H1 (cell line): Measurements from ENCODE around the gene LTBP1. TPM values are rescaled to one million over a fixed set of nuclear protein-coding genes. Genes with fewer than 3 reads are reported as not detected.

Source experiments
- CTCF ChIA-PET: fragments of 300-600 bp; sonication (Branson Sonifier 250); formaldehyde crosslinking; loops from one replicate; lab custom pipeline; 2021; ENCODE audit not compliant: partially characterized antibody; lab: Charles Lee
- POLR2A ChIA-PET: fragments of 300-600 bp; sonication (Branson Sonifier 250); formaldehyde crosslinking; loops from one replicate; lab custom pipeline; 2021; ENCODE audit warnings: inconsistent platforms; ENCODE audit not compliant: partially characterized antibody; lab: Charles Lee
- DNase-seq, 2 experiments: peaks; one replicate each; pipeline versions ENCODE4 v3.0.0 to v3.0.0-alpha.2; 2010 to 2022; ENCODE audit warnings: low spot score in 2 of 2, low read depth in 1 of 2, mixed read lengths in 1 of 2
- FAIRE-seq: peaks from 2 replicates; lab custom pipeline; 2011; peaks lifted over from hg19 to GRCh38; lab: Jason Lieb, UNC
- H2AFZ ChIP-seq: 2 replicates; pipeline ENCODE4 v1.8.1; 2012; ENCODE audit warnings: low read length, inconsistent platforms
- H2AK5ac ChIP-seq: 2 replicates; pipeline ENCODE4 v1.6.1; 2013; ENCODE audit warnings: low read depth, low read length
- H2BK120ac ChIP-seq: replicated peaks from 2 replicates; pipeline ENCODE3; 2013; ENCODE audit warnings: low read depth, low read length, inconsistent platforms
- H2BK12ac ChIP-seq: 2 replicates; pipeline ENCODE4 v1.6.1; 2013; ENCODE audit warnings: low read depth, low read length
- H2BK15ac ChIP-seq: 2 replicates; pipeline ENCODE4 v1.6.1; 2013; ENCODE audit warnings: low read length
- H2BK20ac ChIP-seq: 2 replicates; pipeline ENCODE4 v1.6.1; 2013; ENCODE audit warnings: low read length
- H2BK5ac ChIP-seq: 2 replicates; pipeline ENCODE4 v1.6.1; 2013; ENCODE audit warnings: low read depth, low read length
- H3K14ac ChIP-seq: 2 replicates; pipeline ENCODE4 v1.6.1; 2013; ENCODE audit warnings: inconsistent platforms; ENCODE audit not compliant: insufficient read length
- H3K18ac ChIP-seq: 2 replicates; pipeline ENCODE4 v1.6.1; 2013; ENCODE audit warnings: low read length; ENCODE audit errors: extremely low read depth
- H3K23ac ChIP-seq: 2 replicates; pipeline ENCODE4 v1.6.1; 2013; ENCODE audit warnings: inconsistent platforms; ENCODE audit not compliant: insufficient read length
- H3K23me2 ChIP-seq: 2 replicates; pipeline ENCODE4 v1.6.1; 2013; ENCODE audit warnings: low read depth, low read length
- H3K27ac ChIP-seq: 2 replicates; pipeline ENCODE4 v1.6.1; 2011; ENCODE audit warnings: low read depth, low read length, inconsistent platforms
- H3K27me3 ChIP-seq, 4 experiments: replicated peaks in 1 of 4; 1 replicate in 1 of 4; 2 replicates in 3 of 4; pipeline versions ENCODE4 v1.6.1 to v1.8.1; 2011 to 2013; ENCODE audit warnings: low read length in 3 of 4, mild to moderate bottlenecking in 3 of 4, inconsistent platforms in 2 of 4, mixed read lengths in 2 of 4, moderate library complexity in 1 of 4; ENCODE audit not compliant: control insufficient read depth in 3 of 4, insufficient read depth in 3 of 4; ENCODE audit errors: extremely low read depth in 1 of 4
- H3K36me3 ChIP-seq, 4 experiments: 2 replicates each; pipeline versions ENCODE4 v1.6.1 to v1.8.1; 2011 to 2013; ENCODE audit warnings: mild to moderate bottlenecking in 4 of 4, low read length in 3 of 4, moderate library complexity in 2 of 4, control low read depth in 1 of 4, inconsistent platforms in 1 of 4; ENCODE audit not compliant: insufficient read depth in 4 of 4, control insufficient read depth in 2 of 4
- H3K4ac ChIP-seq: replicated peaks from 2 replicates; pipeline ENCODE3; 2013; ENCODE audit warnings: low read length, low read depth, mixed read lengths, inconsistent platforms; ENCODE audit not compliant: insufficient read length
- H3K4me1 ChIP-seq, 4 experiments: replicated peaks in 1 of 4; 1 replicate in 1 of 4; 2 replicates in 3 of 4; pipeline versions ENCODE4 v1.6.1 to v1.8.1; 2011 to 2013; ENCODE audit warnings: low read length in 3 of 4, inconsistent platforms in 2 of 4, mixed read lengths in 1 of 4; ENCODE audit not compliant: insufficient read depth in 4 of 4, control insufficient read depth in 3 of 4
- H3K4me2 ChIP-seq, 2 experiments: 2 replicates each; pipeline versions ENCODE4 v1.6.1 to v1.8.1; 2011 to 2013; ENCODE audit warnings: low read depth in 2 of 2, low read length in 2 of 2, control low read depth in 1 of 2, inconsistent platforms in 1 of 2, mild to moderate bottlenecking in 1 of 2; ENCODE audit not compliant: insufficient read depth in 1 of 2
- H3K4me3 ChIP-seq, 4 experiments: fragments of 200-600, 300-600 bp in 1 of 4; sonication (generic), shearing (Covaris generic), sonication (Bioruptor Twin) in 1 of 4; 2 replicates each; pipeline versions ENCODE4 v1.5.1 to v1.8.1; 2011 to 2016; ENCODE audit warnings: low read length in 4 of 4, low read depth in 3 of 4, control low read depth in 2 of 4, inconsistent platforms in 2 of 4, mild to moderate bottlenecking in 2 of 4, mixed read lengths in 1 of 4, moderate library complexity in 1 of 4; ENCODE audit not compliant: insufficient read depth in 2 of 4; ENCODE audit errors: extremely low read depth in 1 of 4
- H3K56ac ChIP-seq: replicated peaks from 2 replicates; pipeline ENCODE3; 2013; ENCODE audit warnings: low read depth, mild to moderate bottlenecking, mixed read lengths, low read length, inconsistent platforms; ENCODE audit not compliant: insufficient read length
- H3K79me1 ChIP-seq: 2 replicates; pipeline ENCODE4 v1.6.1; 2013; ENCODE audit warnings: low read depth, low read length, control low read depth
- H3K79me2 ChIP-seq, 2 experiments: 2 replicates each; pipeline versions ENCODE4 v1.6.1 to v1.8.1; 2012 to 2013; ENCODE audit warnings: low read length in 2 of 2, mild to moderate bottlenecking in 2 of 2, inconsistent platforms in 1 of 2; ENCODE audit not compliant: insufficient read depth in 2 of 2, control insufficient read depth in 1 of 2
- H3K9ac ChIP-seq, 4 experiments: replicated peaks in 1 of 4; 1 replicate in 1 of 4; 2 replicates in 3 of 4; pipeline versions ENCODE4 v1.6.1 to v1.8.1; 2011 to 2013; ENCODE audit warnings: low read depth in 3 of 4, low read length in 3 of 4, control low read depth in 2 of 4, mild to moderate bottlenecking in 2 of 4, moderate library complexity in 2 of 4, inconsistent platforms in 1 of 4; ENCODE audit errors: extremely low read depth in 1 of 4
- H3K9me3 ChIP-seq, 2 experiments: 2 replicates each; pipeline versions ENCODE4 v1.6.1 to v1.8.1; 2012 to 2013; ENCODE audit warnings: mild to moderate bottlenecking in 2 of 2, moderate library complexity in 2 of 2, control low read depth in 1 of 2, inconsistent platforms in 1 of 2, low read depth in 1 of 2, low read length in 1 of 2, mixed read lengths in 1 of 2; ENCODE audit not compliant: insufficient read depth in 2 of 2
- H4K20me1 ChIP-seq, 2 experiments: replicated peaks in 1 of 2; 2 replicates each; pipeline versions ENCODE3 to v1.8.1; 2011 to 2013; ENCODE audit warnings: inconsistent platforms in 2 of 2, low read length in 2 of 2, mild to moderate bottlenecking in 1 of 2; ENCODE audit not compliant: insufficient read depth in 2 of 2, control insufficient read depth in 1 of 2
- H4K5ac ChIP-seq: 2 replicates; pipeline ENCODE4 v1.6.1; 2013; ENCODE audit warnings: low read length, low read depth, mixed read lengths, inconsistent platforms; ENCODE audit not compliant: insufficient read length
- H4K8ac ChIP-seq: 2 replicates; pipeline ENCODE4 v1.8.0; 2013; ENCODE audit warnings: mild to moderate bottlenecking, moderate library complexity, low read length, inconsistent platforms; ENCODE audit not compliant: insufficient read depth; ENCODE audit errors: extremely low read depth
- H4K91ac ChIP-seq: replicated peaks from 2 replicates; pipeline ENCODE3; 2013; ENCODE audit warnings: low read length, mixed read lengths, inconsistent platforms; ENCODE audit not compliant: insufficient read length
- E2F6 ChIP-seq: IDR thresholded peaks from 2 replicates; pipeline ENCODE4 v1.6.1; 2012; ENCODE audit warnings: inconsistent platforms
- EP300 ChIP-seq, 2 experiments: IDR thresholded peaks; 1 replicate in 1 of 2; 2 replicates in 1 of 2; pipeline ENCODE4 v1.6.1; 2011 to 2012; ENCODE audit warnings: low read depth in 2 of 2, low read length in 2 of 2, mild to moderate bottlenecking in 2 of 2, borderline replicate concordance in 1 of 2, inconsistent platforms in 1 of 2, moderate library complexity in 1 of 2
- HDAC6 ChIP-seq: IDR thresholded peaks from one replicate; pipeline ENCODE4 v1.7.1; 2012; ENCODE audit warnings: low read depth, mild to moderate bottlenecking, inconsistent platforms, low read length, moderate library complexity
- RXRA ChIP-seq: IDR thresholded peaks from 2 replicates; pipeline ENCODE4 v1.6.1; 2011; ENCODE audit warnings: low read depth, mild to moderate bottlenecking, low read length, moderate library complexity; ENCODE audit not compliant: insufficient read depth
- SAP30 ChIP-seq: fragments of 300-600 bp; sonication (generic); IDR thresholded peaks from 2 replicates; pipeline ENCODE4 v1.7.1; 2012; ENCODE audit warnings: low read length, moderate library complexity, mild to moderate bottlenecking, inconsistent platforms; ENCODE audit not compliant: insufficient read depth, insufficient replicate concordance
- TAF1 ChIP-seq: IDR thresholded peaks from 2 replicates; pipeline ENCODE4 v1.6.1; 2011; ENCODE audit warnings: mild to moderate bottlenecking, low read depth, low read length
- TAF7 ChIP-seq: optimal IDR thresholded peaks from 2 replicates; pipeline ENCODE3; 2011; ENCODE audit warnings: low read depth, mild to moderate bottlenecking, inconsistent platforms, low read length, moderate library complexity, borderline replicate concordance
- TEAD4 ChIP-seq: IDR thresholded peaks from 2 replicates; pipeline ENCODE4 v1.6.1; 2012; ENCODE audit warnings: low read depth, low read length, inconsistent platforms, mixed read lengths
- USF2 ChIP-seq: IDR thresholded peaks from 2 replicates; pipeline ENCODE4 v1.6.1; 2011; ENCODE audit warnings: low read length, improper control_type of control experiment
- ZNF274 ChIP-seq: IDR thresholded peaks from 2 replicates; pipeline ENCODE4 v1.7.0; 2012; ENCODE audit warnings: low read length, borderline replicate concordance; ENCODE audit errors: extremely low read depth
- WGBS, 2 experiments: shearing (Covaris generic) in 1 of 2; methylation state at CpG; one replicate each; pipeline versions ENCODE4 v1.1.6 to v1.1.7; 2013 to 2015; ENCODE audit warnings: low lambda C conversion rate in 2 of 2, mixed read lengths in 2 of 2, inconsistent platforms in 1 of 2, low coverage in 1 of 2, missing lambda C conversion rate in 1 of 2; ENCODE audit not compliant: insufficient replicate concordance in 2 of 2, insufficient coverage in 1 of 2, insufficient read length in 1 of 2; ENCODE audit errors: extremely low coverage in 1 of 2, missing lambda C conversion rate in 1 of 2; 5-methylcytosine and 5-hydroxymethylcytosine counted together
- polyA plus RNA-seq, 7 experiments: library from polyadenylated mRNA; depleted of rRNA in 3 of 7; stranded (reverse) in 5 of 7; unstranded in 2 of 7; fragments of >200 nt in 5 of 7; fragments of 200-250 nt in 2 of 7; gene quantifications; 1 replicate in 5 of 7; 2 replicates in 1 of 7; 4 replicates in 1 of 7; pipeline versions ENCODE4 v1.2.1 to v1.2.3, GENCODE V29; 2011 to 2013; ENCODE audit warnings: missing spikeins in 2 of 7, mixed read lengths in 2 of 7
- total RNA-seq: library from RNA; stranded (reverse); fragmentation: NEBNext Ultra II Directional; extraction: Animal tissue kit (Norgen Biotek cat#: 25700); gene quantifications from 2 replicates; pipeline ENCODE4 v1.2.1, GENCODE V29; 2021

The LTBP1 gene
- total and polyA plus RNA-seq, 2 of the 8 experiments (the other 6 are each of a cell fraction or from before 2014, with no cell fraction given) = 15.4 to 24.7 TPM

GRCh38 chr2:33378556-33379210 is 431.9 kb downstream of the LTBP1 start:
- Histone ChIP-seq H3K23me2 (no peaks in the 10 kb centered on the region), H2AFZ (no peak overlapping the region), H4K5ac (no peak overlapping the region), H2AK5ac (no peak overlapping the region), H3K79me2 (no peaks in the 10 kb centered on the region), H3K23ac (no peak overlapping the region), H2BK120ac (no peak overlapping the region), H2BK12ac (no peak overlapping the region), H3K27ac (no peak overlapping the region), H4K91ac (no peak overlapping the region), H3K9ac (no peak overlapping the region), H3K18ac (no peak overlapping the region), H3K4ac (no peak overlapping the region), H2BK5ac (no peak overlapping the region), H2BK15ac (no peak overlapping the region), H3K4me3 (no peak overlapping the region), H3K4me2 (no peak overlapping the region), H3K4me1 (peaks cover 0 to 2% (median 0%) of the 10 kb centered on the region in 4 experiments; a peak in 1 of 7 replicates), H3K27me3 (no peaks in the 10 kb centered on the region), H2BK20ac (no peak overlapping the region), H4K20me1 (no peaks in the 10 kb centered on the region), H3K79me1 (no peaks in the 10 kb centered on the region), H3K14ac (no peak overlapping the region), H3K9me3 (no peaks in the 10 kb centered on the region), H4K8ac (no peak overlapping the region), H3K36me3 (no peaks in the 10 kb centered on the region), H3K56ac (no peak overlapping the region)
- FAIRE-seq (no peak), DNase-seq (no peak)
- WGBS, 2 experiments = 77% methylated on average over 4 of the region's 4 CpGs; no CpG with 5 or more reads in 1 of the 2 experiments
- POLR2A ChIA-PET = no interaction called here
- CTCF ChIA-PET = interaction anchor here (0.7 to 3.9 kb wide), 15 partner anchors 9 to 608 kb away, joined by 3 to 27 read pairs (median 6); partner anchors contain the start of gene RASGRP3
- TF ChIP-seq SAP30 (no peak), HDAC6 (no peak), USF2 (no peak), TAF7 (no peak), ZNF274 (no peak), RXRA (no peak), TAF1 (no peak), EP300 (IDR thresholded peaks at IDR 0.05; ENCODE audit: borderline replicate concordance in 1 of 2, low read depth in 2 of 2, low read length in 2 of 2) (no peak), TEAD4 (no peak), E2F6 (no peak)
